Small intestine (tissue), 7 donors: Measurements from ENCODE around the gene RFX2. TPM values are rescaled to one million over a fixed set of nuclear protein-coding genes. Genes with fewer than 3 reads are reported as not detected.
"Not testable (repeated sequence)": the region's sequence is repeated elsewhere in the genome, so short reads cannot be mapped to it uniquely, and the experiment has no call there.

ENCODE experiments used
- DNase-seq, 2 donors: peaks; one replicate each; pipeline versions ENCODE4 v3.0.0 to v3.0.0-alpha.2; 2013
- FAIRE-seq: peaks from 2 replicates; lab custom pipeline; 2012; peaks lifted over from hg19 to GRCh38; lab: Jason Lieb, UNC
- H3K27ac ChIP-seq, 3 donors: one replicate each; pipeline ENCODE4 v1.5.1; 2013; ENCODE audit warnings: low read length in 2 of 3, mild to moderate bottlenecking in 2 of 3, control low read depth in 1 of 3, inconsistent platforms in 1 of 3, low read depth in 1 of 3, moderate library complexity in 1 of 3
- H3K27me3 ChIP-seq, 3 donors: one replicate each; pipeline ENCODE4 v1.6.1; 2013; ENCODE audit warnings: low read length in 3 of 3, inconsistent platforms in 1 of 3; ENCODE audit not compliant: control insufficient read depth in 3 of 3, insufficient read depth in 3 of 3
- H3K36me3 ChIP-seq, 3 donors: one replicate each; pipeline ENCODE4 v1.6.1; 2013; ENCODE audit warnings: low read length in 3 of 3, inconsistent platforms in 1 of 3, low read depth in 1 of 3, mild to moderate bottlenecking in 1 of 3, moderate library complexity in 1 of 3; ENCODE audit not compliant: control insufficient read depth in 3 of 3, insufficient read depth in 2 of 3
- H3K4me1 ChIP-seq, 3 donors: one replicate each; pipeline ENCODE4 v1.6.1; 2013; ENCODE audit warnings: low read length in 2 of 3, inconsistent platforms in 1 of 3, low read depth in 1 of 3, mild to moderate bottlenecking in 1 of 3, moderate library complexity in 1 of 3; ENCODE audit not compliant: control insufficient read depth in 3 of 3, insufficient read depth in 2 of 3
- H3K4me3 ChIP-seq, 3 donors: one replicate each; pipeline ENCODE4 v1.5.1; 2013; ENCODE audit warnings: low read length in 3 of 3, control low read depth in 1 of 3, inconsistent platforms in 1 of 3, low read depth in 1 of 3, mild to moderate bottlenecking in 1 of 3, moderate library complexity in 1 of 3
- H3K9me3 ChIP-seq, 2 donors: one replicate each; pipeline ENCODE4 v1.6.1; 2013; ENCODE audit warnings: low read depth in 1 of 2, low read length in 1 of 2; ENCODE audit not compliant: control insufficient read depth in 2 of 2, insufficient read depth in 1 of 2
- WGBS, 3 donors: extraction: QIAGEN DNeasy Blood & Tissue Kit; methylation state at CpG; one replicate each; pipeline ENCODE4 v1.1.7; 2013; 5-methylcytosine and 5-hydroxymethylcytosine counted together
- polyA plus RNA-seq, 4 donors: library from polyadenylated mRNA; stranded (reverse) in 3 of 4; unstranded in 1 of 4; fragments of 200-250 nt in 3 of 4; fragments of 120-200 nt in 1 of 4; gene quantifications; one replicate each; pipeline versions ENCODE4 v1.2.1 to v1.2.3, GENCODE V29; 2013
- donor health status: healthy with polysubstance abuse.
- donor health status: control.
- donor health status: control.
- donor health status: Bipolar disorder and iron deficiency.
- donor health status: healthy.

The RFX2 gene
- polyA plus RNA-seq, 4 donors, result 1.1 to 9.1 (median 2.3) TPM

DNA sequence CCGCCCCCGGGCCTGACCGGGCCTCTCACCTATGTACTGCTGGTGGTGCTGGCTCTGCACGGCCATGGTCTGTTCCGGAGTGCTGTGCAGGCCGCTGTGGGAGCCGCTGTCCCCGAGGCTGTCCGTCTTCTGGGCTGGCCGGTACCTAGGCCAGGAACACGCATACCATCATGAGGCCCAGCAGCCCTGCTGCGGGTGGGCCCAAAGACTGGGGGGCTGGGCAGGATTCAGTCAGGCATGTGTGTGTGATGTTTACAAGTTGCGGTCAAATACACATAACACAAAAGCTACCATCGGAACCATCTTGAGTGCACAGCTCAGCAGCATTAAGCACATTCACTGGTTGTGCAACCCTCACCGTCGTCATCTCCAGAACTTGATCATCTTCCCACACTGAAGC, 100.2 kb downstream of the RFX2 start:
- Histone ChIP-seq H3K4me3 (no peak overlapping the region), H3K27me3 (no peaks in the 10 kb centered on the region), H3K36me3 (peaks cover 0 to 55% (median 0%) of the 10 kb centered on the region in 3 donors), H3K4me1 (no peaks in the 10 kb centered on the region), H3K9me3 (no peaks in the 10 kb centered on the region), H3K27ac (no peak overlapping the region)
- FAIRE-seq (no peak), DNase-seq (no peak)
- 92 to 95% (median 93%) methylated on average over 16 of the region's 16 CpGs for WGBS, 3 donors

DNA sequence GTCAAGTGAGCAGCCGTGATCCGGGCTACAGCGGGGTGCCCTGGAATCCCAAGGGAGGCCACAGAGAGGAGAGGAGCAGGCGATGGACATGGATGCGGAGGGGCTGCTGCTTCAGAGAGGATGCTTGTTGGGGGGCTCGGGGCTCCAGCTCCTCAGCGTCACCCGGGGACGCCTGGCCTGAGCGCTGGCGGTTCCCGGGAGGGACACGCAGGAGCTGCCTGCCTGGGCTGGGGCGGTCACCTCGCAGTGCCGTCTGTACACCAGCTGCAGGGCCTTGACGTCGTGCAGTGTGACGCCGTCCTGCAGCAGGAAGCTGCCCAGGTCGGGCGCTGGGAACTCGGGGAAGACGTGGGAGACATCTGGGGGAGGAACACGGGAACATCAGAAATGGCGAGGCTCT, 102.4 kb downstream of the RFX2 start:
- Histone ChIP-seq H3K36me3 (peaks cover 0 to 59% (median 0%) of the 10 kb centered on the region in 3 donors), H3K9me3 (no peaks in the 10 kb centered on the region), H3K27ac (no peak overlapping the region), H3K27me3 (no peaks in the 10 kb centered on the region), H3K4me3 (no peak overlapping the region), H3K4me1 (no peaks in the 10 kb centered on the region)
- WGBS, 3 donors, result 90 to 95% (median 93%) methylated on average over 26 of the region's 26 CpGs
- FAIRE-seq (no peak), DNase-seq (no peak)

DNA sequence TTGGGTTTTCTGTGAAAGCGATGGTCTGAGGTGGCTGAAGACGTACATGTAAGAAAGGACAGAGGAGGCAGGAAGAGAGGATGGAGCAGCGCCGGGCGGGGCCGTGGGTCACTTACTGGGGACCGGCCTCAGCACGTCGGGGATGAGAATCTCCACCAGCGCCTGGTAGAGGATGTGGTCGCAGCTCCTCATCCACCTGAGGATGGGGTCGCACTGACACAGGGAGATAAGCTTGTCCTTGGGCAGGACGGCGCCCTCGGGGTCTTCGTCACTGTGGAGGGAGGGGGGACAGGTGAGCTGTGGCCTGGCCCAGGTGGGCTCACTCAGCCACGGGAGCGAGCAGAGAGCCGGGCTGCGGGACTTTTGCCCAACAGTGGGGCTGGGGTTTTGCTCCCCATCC, 103.4 kb downstream of the RFX2 start:
- peaks cover 0 to 62% (median 0%) of the 10 kb centered on the region in 3 donors for H3K36me3 ChIP-seq
- H3K27ac ChIP-seq, result no peak overlapping the region
- DNase-seq (no peak), FAIRE-seq (no peak)
- H3K9me3 ChIP-seq, result no peaks in the 10 kb centered on the region
- H3K4me1 ChIP-seq, result no peaks in the 10 kb centered on the region
- H3K4me3 ChIP-seq, result no peak overlapping the region
- no peaks in the 10 kb centered on the region for H3K27me3 ChIP-seq
- 93 to 94% (median 93%) methylated on average over 20 of the region's 20 CpGs for WGBS, 3 donors

DNA sequence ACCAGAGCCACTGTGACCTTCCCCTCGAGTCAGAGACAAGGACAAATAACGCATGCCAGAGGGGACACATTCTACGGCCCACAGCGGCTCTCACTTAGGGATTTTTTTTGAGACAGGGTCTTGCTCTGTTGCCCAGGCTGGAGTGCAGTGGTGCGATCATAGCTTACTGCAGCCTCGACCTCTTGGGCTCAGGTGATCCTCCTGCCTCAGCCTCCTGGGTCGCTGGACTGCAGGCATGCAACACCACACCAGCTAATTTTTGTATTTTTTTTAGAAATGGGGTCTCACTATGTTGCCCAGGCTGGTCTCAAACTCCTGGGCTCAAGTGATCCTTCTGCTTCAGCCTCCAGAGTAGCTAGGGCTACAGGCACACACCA, 104.2 kb downstream of the RFX2 start:
- WGBS, 3 donors, result 90 to 92% (median 91%) methylated on average over 7 of the region's 7 CpGs
- H3K4me1 ChIP-seq, FAIRE-seq, H3K9me3 ChIP-seq, H3K27ac ChIP-seq, H3K4me3 ChIP-seq, H3K27me3 ChIP-seq, DNase-seq: not testable (repeated sequence)
- peaks cover 0 to 62% (median 0%) of the 10 kb centered on the region in 3 donors for H3K36me3 ChIP-seq

DNA sequence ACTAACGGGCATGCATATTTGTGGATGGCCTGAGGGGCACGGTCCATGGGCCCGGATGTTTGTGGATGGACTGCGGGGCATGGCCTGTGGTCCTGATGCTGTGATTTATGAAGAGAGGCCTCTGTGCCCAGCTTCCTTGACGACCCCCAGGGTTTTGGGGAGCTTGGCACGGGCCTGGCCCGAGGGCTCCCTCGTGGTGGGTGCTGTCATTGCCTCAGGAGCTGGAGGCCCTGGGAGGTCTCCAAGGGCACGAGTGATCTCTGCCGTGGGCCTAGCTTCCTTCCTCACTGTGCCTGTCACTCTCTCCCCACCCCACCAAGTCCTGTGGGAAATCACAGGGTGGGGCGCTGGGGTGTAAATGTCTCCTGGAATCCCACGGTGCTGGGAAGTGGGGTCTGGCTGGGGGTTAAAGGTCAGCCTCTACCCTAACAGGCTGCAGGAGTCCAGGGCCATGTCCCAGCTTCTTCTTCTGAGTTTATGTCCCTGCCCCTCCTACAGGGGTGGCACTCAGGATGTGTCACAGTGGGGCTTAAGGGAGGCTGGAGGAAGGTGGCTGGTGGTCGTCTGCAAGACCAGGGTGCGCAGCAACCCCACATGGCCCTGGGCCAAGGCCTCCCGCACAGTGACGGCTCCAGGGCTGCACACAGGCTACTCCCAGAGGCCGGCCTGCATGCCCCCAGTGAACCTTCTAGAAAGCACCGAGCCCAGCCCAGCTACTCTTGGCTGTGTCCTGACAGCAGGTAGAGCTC, 104.8 kb downstream of the RFX2 start:
- FAIRE-seq, result no peak

DNA sequence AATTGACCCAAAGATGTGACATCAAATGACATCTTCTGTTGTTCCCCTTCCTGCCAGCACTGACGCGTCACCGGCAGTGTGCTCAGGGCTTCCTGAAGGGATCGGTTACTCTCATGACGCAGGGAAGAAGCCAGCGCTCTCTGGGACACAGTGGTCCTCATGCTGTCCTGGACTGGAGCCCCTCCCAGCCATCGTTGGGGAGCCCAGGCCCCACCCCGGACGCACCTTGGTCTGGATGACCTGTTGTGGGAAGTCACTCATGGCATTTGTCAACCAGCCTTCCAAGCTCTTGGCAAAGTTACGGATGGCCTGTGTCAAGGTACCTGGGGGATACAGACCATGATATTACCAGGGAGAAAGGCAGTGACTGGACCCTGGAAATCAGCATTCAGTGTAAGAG, 106.3 kb downstream of the RFX2 start:
- H3K4me3 ChIP-seq, result no peak overlapping the region
- no peak overlapping the region for H3K27ac ChIP-seq
- no peaks in the 10 kb centered on the region for H3K4me1 ChIP-seq
- DNase-seq (no peak), FAIRE-seq (no peak)
- peaks cover 0 to 7% of the 10 kb centered on the region in 2 donors for H3K9me3 ChIP-seq
- 82 to 83% (median 83%) methylated on average over 10 of the region's 10 CpGs for WGBS, 3 donors
- H3K36me3 ChIP-seq, result peaks cover 0 to 70% (median 0%) of the 10 kb centered on the region in 3 donors
- H3K27me3 ChIP-seq, result no peaks in the 10 kb centered on the region

More for the DNA sequence above, 104.8 kb downstream of the RFX2 start:
- DNase-seq, result no peak
- no peak overlapping the region for H3K27ac ChIP-seq
- no peaks in the 10 kb centered on the region for H3K4me1 ChIP-seq
- H3K27me3 ChIP-seq, result no peaks in the 10 kb centered on the region
- WGBS, 3 donors, result 83 to 85% (median 83%) methylated on average over 18 of the region's 18 CpGs
- H3K9me3 ChIP-seq, result peaks cover 0 to 3% of the 10 kb centered on the region in 2 donors
- H3K4me3 ChIP-seq, result no peak overlapping the region
- peaks cover 0 to 67% (median 0%) of the 10 kb centered on the region in 3 donors for H3K36me3 ChIP-seq

DNA sequence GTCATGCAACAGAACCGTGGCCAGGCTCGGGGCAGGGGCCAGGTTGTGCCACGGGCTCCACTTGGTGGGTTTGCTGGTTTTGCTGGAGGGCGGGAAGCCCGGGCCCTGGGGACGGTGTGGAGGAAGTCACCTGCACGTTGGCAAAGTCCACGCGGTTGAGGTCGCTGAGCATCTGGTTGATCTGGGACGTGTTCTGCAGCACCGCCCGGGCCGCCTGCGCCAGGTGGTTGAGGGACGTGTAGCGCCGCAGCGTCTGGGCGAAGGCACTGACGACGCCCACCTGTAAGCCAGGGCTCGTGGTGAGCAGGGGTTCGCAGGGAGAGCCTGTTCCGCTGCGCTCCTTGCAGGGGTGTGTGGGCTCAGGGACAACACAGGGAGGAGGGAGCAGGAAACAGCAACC, 107.7 kb downstream of the RFX2 start:
- no peak overlapping the region for H3K4me3 ChIP-seq
- H3K36me3 ChIP-seq, result peaks cover 0 to 65% (median 0%) of the 10 kb centered on the region in 3 donors
- no peaks in the 10 kb centered on the region for H3K4me1 ChIP-seq
- H3K9me3 ChIP-seq, result peaks cover 0 to 7% of the 10 kb centered on the region in 2 donors
- H3K27ac ChIP-seq, result no peak overlapping the region
- DNase-seq (no peak), FAIRE-seq (no peak)
- H3K27me3 ChIP-seq, result no peaks in the 10 kb centered on the region
- 90 to 93% (median 92%) methylated on average over 25 to 26 of the region's 26 CpGs for WGBS, 3 donors

DNA sequence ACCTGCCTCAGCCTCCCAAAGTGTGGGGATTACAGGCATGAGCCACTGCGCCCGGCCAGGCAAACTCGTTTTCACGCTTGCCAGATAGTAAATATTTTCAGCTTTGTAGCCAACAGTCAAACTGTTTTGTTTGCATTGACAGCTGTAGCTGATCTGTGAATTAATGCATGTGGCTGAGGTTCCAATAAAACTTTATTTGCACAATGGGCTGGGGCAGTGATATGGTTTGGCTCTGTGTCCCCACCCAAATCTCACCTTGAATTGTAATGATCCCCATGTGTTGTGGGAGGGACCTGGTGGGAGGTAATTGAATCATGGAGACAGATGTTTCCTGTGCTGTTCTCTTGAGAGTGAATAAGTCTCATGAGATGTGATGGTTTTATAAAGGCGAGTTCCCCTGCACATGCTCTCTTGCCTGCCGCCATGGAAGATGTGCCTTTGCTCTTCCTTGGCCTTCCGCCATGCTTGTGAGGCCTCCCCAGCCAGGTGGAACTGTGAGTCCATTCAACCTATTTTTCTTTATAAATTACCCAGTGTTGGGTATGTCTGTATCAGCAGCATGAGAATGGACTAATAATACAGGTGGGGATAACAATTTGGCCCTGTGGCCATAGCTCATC, 110.0 kb downstream of the RFX2 start:
- no peaks in the 10 kb centered on the region for H3K4me1 ChIP-seq
- no peaks in the 10 kb centered on the region for H3K27me3 ChIP-seq
- peaks cover 0 to 7% of the 10 kb centered on the region in 2 donors for H3K9me3 ChIP-seq
- DNase-seq (no peak), FAIRE-seq (no peak)
- H3K4me3 ChIP-seq, result no peak overlapping the region
- no peak overlapping the region for H3K27ac ChIP-seq
- 88 to 94% (median 93%) methylated on average over 7 of the region's 7 CpGs for WGBS, 3 donors
- H3K36me3 ChIP-seq, result peaks cover 0 to 75% (median 2%) of the 10 kb centered on the region in 3 donors
